Glutamatergic neuron (in vitro differentiated cells): Measurements from ENCODE around the gene CSNK1D. TPM values are rescaled to one million over a fixed set of nuclear protein-coding genes. Genes with fewer than 3 reads are reported as not detected.

Experiments
- DNase-seq: peaks from one replicate; pipeline ENCODE4 v3.0.0; 2022
- H3K27ac Mint-ChIP-seq: one replicate; pipeline ENCODE4 v1.8.0; 2020; ENCODE audit warnings: mild to moderate bottlenecking, mixed read lengths, inconsistent platforms; ENCODE audit not compliant: unreplicated experiment
- H3K27me3 Mint-ChIP-seq: one replicate; pipeline ENCODE4 v1.8.0; 2020; ENCODE audit warnings: mild to moderate bottlenecking, moderate library complexity, mixed read lengths, inconsistent platforms; ENCODE audit not compliant: unreplicated experiment
- H3K36me3 Mint-ChIP-seq: one replicate; pipeline ENCODE4 v1.8.0; 2020; ENCODE audit warnings: mild to moderate bottlenecking, mixed read lengths, inconsistent platforms; ENCODE audit not compliant: unreplicated experiment
- H3K4me1 Mint-ChIP-seq: one replicate; pipeline ENCODE4 v1.8.0; 2020; ENCODE audit warnings: mild to moderate bottlenecking, low read depth, mixed read lengths, inconsistent platforms; ENCODE audit not compliant: unreplicated experiment
- H3K4me3 Mint-ChIP-seq: one replicate; pipeline ENCODE4 v1.8.0; 2020; ENCODE audit warnings: mild to moderate bottlenecking, mixed read lengths, inconsistent platforms; ENCODE audit not compliant: unreplicated experiment
- H3K9me3 Mint-ChIP-seq: one replicate; pipeline ENCODE4 v1.8.0; 2020; ENCODE audit warnings: mild to moderate bottlenecking, moderate library complexity, mixed read lengths, inconsistent platforms; ENCODE audit not compliant: unreplicated experiment
- CTCF ChIP-seq: fragments of 200-600 bp; sonication (generic); IDR thresholded peaks from one replicate; pipeline ENCODE4 v1.5.0; 2021; ENCODE audit not compliant: partially characterized antibody, unreplicated experiment
- total RNA-seq: library from RNA; stranded (reverse); fragmentation: NEBNext Ultra II Directional; extraction: Animal tissue kit (Norgen Biotek cat#: 25700); gene quantifications from one replicate; pipeline ENCODE4 v1.2.1, GENCODE V29; 2021; ENCODE audit not compliant: unreplicated experiment

Gene CSNK1D
- total RNA-seq, 1 donor from 2014 or later, result 211 TPM

GRCh38 chr17:82314012-82314726, 40.7 kb upstream of the CSNK1D start:
- Mint-ChIP-seq H3K27ac (no peak overlapping the region), H3K36me3 (no peaks in the 10 kb centered on the region), H3K9me3 (no peaks in the 10 kb centered on the region), H3K4me1 (peaks cover 3% of the 10 kb centered on the region), H3K4me3 (no peak overlapping the region), H3K27me3 (peaks cover 6% of the 10 kb centered on the region)
- DNase-seq, result peak; percentile 24
- no peak for TF ChIP-seq CTCF

DNA sequence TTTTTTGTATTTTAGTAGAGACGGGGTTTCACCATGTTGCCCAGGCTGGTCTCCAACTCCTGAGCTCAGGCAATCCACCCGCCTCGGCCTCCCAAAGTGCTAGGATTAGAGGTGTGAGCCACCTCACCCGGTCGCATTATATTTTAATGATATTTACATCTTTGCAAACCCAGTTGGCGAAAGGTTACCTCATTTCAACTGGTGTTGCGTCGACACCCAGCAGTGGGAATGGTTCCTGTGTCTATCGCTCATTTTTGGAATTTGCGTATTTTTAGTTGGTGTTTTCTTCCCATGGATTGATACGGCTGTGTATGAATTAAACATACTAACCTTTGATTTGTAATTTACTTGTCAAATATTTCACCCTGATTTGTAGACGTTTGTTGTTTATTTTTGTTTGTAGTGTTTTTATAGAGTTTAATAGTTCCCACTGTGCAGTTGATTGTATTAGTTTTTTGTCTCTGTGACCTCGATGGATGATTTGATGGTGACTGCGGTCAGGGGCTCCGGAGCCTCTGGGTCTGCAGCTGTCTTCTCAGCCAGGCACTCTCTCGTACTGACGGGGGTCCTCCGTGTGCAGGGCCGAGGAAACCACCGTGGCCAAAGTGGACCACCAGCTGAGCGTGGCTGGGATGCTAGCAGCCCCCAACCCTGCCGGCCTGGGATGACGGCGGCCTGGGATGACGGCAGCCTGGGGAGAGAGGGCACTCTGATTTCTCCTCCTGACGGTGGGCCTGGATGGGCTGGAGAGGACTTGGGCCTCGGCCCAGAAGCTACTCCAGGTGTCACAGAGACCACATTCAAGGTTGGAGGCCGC, 39.9 kb upstream of the CSNK1D start:
- TF ChIP-seq CTCF, result no peak
- no peaks in the 10 kb centered on the region for H3K9me3 Mint-ChIP-seq
- peaks cover 3% of the 10 kb centered on the region for H3K4me1 Mint-ChIP-seq
- H3K27ac Mint-ChIP-seq, result no peak overlapping the region
- no peaks in the 10 kb centered on the region for H3K36me3 Mint-ChIP-seq
- DNase-seq, result no peak
- peaks cover 9% of the 10 kb centered on the region for H3K27me3 Mint-ChIP-seq
- H3K4me3 Mint-ChIP-seq, result peak overlapping the region; percentile 23

DNA sequence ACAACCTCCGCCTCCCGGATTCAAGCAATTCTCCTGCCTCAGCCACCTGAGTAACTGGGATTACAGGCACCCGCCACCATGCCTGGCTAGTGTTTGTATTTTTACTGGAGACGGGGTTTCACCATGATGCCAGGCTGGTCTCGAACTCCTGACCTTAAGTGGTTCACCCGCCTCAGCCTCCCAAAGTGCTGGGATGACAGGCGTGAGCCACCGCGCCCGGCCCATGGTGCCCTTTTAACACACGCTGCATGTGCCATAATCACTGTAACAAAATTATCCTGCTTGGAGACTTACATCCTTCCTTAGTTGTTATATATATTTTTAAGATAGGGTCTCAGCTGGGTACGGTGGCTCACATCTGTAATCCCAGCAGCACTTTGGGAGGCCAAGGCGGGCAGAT, 38.5 kb upstream of the CSNK1D start:
- Mint-ChIP-seq H3K36me3 (no peaks in the 10 kb centered on the region), H3K9me3 (no peaks in the 10 kb centered on the region), H3K4me1 (peaks cover 3% of the 10 kb centered on the region), H3K27ac (no peak overlapping the region), H3K4me3 (no peak overlapping the region), H3K27me3 (peaks cover 9% of the 10 kb centered on the region)
- DNase-seq, result no peak
- TF ChIP-seq CTCF, result no peak

- Mint-ChIP-seq H3K27me3 (peaks cover 8% of the 10 kb centered on the region), H3K9me3 (peaks cover 1% of the 10 kb centered on the region), H3K27ac (no peak overlapping the region), H3K4me1 (peaks cover 3% of the 10 kb centered on the region), H3K4me3 (no peak overlapping the region), H3K36me3 (no peaks in the 10 kb centered on the region)
- TF ChIP-seq CTCF, result no peak
- no peak for DNase-seq
These were observed 37.4 kb upstream of the CSNK1D start for GRCh38 chr17:82310877-82311276.
